ENCODE measurements around the gene KCNQ2. TPM values are rescaled to one million over a fixed set of nuclear protein-coding genes. Genes with fewer than 3 reads are reported as not detected.

Gene KCNQ2
- total RNA-seq, 2 experiments from 2014 or later: not detected

- no peaks in the 10 kb centered on the region for H3K9me3 Mint-ChIP-seq
- H3K36me3 Mint-ChIP-seq (ENCODE audit: low read depth): no peaks in the 10 kb centered on the region
- peaks cover 10% of the 10 kb centered on the region for H3K4me1 Mint-ChIP-seq (ENCODE audit: low read depth)
- ATAC-seq: no peak
- TF ChIP-seq CTCF (IDR thresholded peaks at IDR 0.05): no peak
- CTCF ChIA-PET: no interaction called here
- peaks cover 10% of the 10 kb centered on the region for H3K27me3 Mint-ChIP-seq
- DNase-seq: no peak
- intact Hi-C loops (cut with micrococcal nuclease): no loop called here
- POLR2A ChIA-PET: no interaction called here
- no peak overlapping the region for H3K4me3 Mint-ChIP-seq
- no peak overlapping the region for H3K27ac Mint-ChIP-seq
Observed at GRCh38 chr20:63447320-63447719, 25.1 kb downstream of the KCNQ2 start.

GRCh38 chr20:63446216-63447024 is 26.0 kb downstream of the KCNQ2 start:
- TF ChIP-seq CTCF (IDR thresholded peaks at IDR 0.05): no peak
- ChIA-PET CTCF (interaction anchor here (1.4 kb wide), 1 partner anchor 223 kb away, joined by 3 read pairs; no protein-coding TSS in a partner anchor), POLR2A (no interaction called here)
- Mint-ChIP-seq H3K27me3 (peaks cover 7% of the 10 kb centered on the region), H3K9me3 (peaks cover 2% of the 10 kb centered on the region), H3K4me3 (no peak overlapping the region), H3K36me3 (ENCODE audit: low read depth) (no peaks in the 10 kb centered on the region), H3K4me1 (ENCODE audit: low read depth) (peaks cover 19% of the 10 kb centered on the region), H3K27ac (no peak overlapping the region)
- DNase-seq: peak; percentile 28
- intact Hi-C loops (cut with micrococcal nuclease): no loop called here
- no peak for ATAC-seq

GRCh38 chr20:63445075-63445734 is 27.2 kb downstream of the KCNQ2 start:
- DNase-seq (no peak), ATAC-seq (no peak)
- H3K4me1 Mint-ChIP-seq (ENCODE audit: low read depth): peaks cover 25% of the 10 kb centered on the region
- TF ChIP-seq CTCF (IDR thresholded peaks at IDR 0.05): no peak
- ChIA-PET CTCF (interaction anchor here (1.4 kb wide), 1 partner anchor 222 kb away, joined by 3 read pairs; no protein-coding TSS in a partner anchor), POLR2A (interaction anchor here (1.3 kb wide), 1 partner anchor 27 kb away, joined by 3 read pairs; the partner anchor contains the start of gene KCNQ2)
- H3K9me3 Mint-ChIP-seq: peaks cover 2% of the 10 kb centered on the region
- no peaks in the 10 kb centered on the region for H3K36me3 Mint-ChIP-seq (ENCODE audit: low read depth)
- no peak overlapping the region for H3K27ac Mint-ChIP-seq
- no peak overlapping the region for H3K4me3 Mint-ChIP-seq
- intact Hi-C loops (cut with micrococcal nuclease): no loop called here
- peaks cover 7% of the 10 kb centered on the region for H3K27me3 Mint-ChIP-seq

- POLR2A ChIA-PET: interaction anchor here (0.5 to 1.3 kb wide), 2 partner anchors 28 to 77 kb away, joined by 3 read pairs; partner anchors contain the start of gene KCNQ2
- DNase-seq: no peak
- intact Hi-C loops (cut with micrococcal nuclease): no loop called here
- peaks cover 25% of the 10 kb centered on the region for H3K4me1 Mint-ChIP-seq (ENCODE audit: low read depth)
- H3K9me3 Mint-ChIP-seq: peaks cover 2% of the 10 kb centered on the region
- TF ChIP-seq CTCF (IDR thresholded peaks at IDR 0.05): no peak
- H3K27ac Mint-ChIP-seq: no peak overlapping the region
- peaks cover 7% of the 10 kb centered on the region for H3K27me3 Mint-ChIP-seq
- no peak overlapping the region for H3K4me3 Mint-ChIP-seq
- no peak for ATAC-seq
- CTCF ChIA-PET: no interaction called here
- no peaks in the 10 kb centered on the region for H3K36me3 Mint-ChIP-seq (ENCODE audit: low read depth)
Observed at GRCh38 chr20:63444548-63444947, 27.9 kb downstream of the KCNQ2 start.

Measured in activated CD8-positive, alpha-beta T cell treated with anti-CD3 and anti-CD28 coated beads for 36 hours (primary cell).